ENCODE measurements around the gene GRIN2C. TPM values are rescaled to one million over a fixed set of nuclear protein-coding genes. Genes with fewer than 3 reads are reported as not detected.

The GRIN2C gene
- total RNA-seq, 2 donors from 2014 or later: 0.65 to 1.2 TPM

DNA sequence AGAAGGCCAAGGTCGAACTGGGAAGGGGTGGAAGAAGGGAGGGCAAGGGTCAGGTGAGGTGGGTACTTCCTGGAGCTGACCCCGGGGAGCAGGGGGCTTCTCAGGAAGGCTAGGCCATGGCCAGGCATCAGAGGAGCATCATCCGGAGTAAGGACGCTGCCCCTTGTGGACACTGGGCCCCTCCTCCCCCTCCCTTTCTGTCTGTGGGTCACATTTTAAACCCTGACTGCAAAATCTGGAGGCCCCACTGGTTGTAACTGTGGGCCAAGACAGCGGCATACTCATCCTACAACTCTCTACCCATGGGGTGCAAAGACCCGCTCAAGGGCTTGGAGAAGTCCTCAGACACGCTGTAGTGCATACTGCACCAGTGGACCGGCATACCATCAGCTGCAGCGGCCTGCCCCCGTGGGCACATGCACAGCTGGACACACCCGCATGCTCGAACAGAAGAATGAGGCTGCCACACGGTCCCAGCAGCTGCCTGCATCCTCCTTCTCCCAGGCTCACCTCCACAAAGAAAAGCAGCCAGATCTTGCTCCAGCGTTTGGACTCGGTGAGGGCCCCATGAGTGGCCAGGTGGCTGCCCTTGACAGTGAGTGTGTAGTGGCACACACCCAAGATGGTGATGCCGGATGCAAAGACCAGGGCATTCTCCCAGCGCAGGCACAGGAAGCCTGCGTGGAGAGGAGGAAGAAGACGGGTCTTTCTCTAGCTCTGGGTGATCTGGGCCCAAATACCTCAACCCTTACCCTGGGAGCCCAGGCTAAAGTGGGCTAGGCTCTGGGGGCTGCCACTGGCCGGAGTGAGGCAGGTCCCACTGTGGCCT, 32.5 kb upstream of the GRIN2C start:
- H3K4me3 Mint-ChIP-seq: no peak overlapping the region
- H3K9me3 Mint-ChIP-seq: no peaks in the 10 kb centered on the region
- H3K36me3 Mint-ChIP-seq (ENCODE audit: low read depth): no peaks in the 10 kb centered on the region
- ATAC-seq (replicated peaks): no peak
- peaks cover 21% of the 10 kb centered on the region for H3K27me3 Mint-ChIP-seq
- no peaks in the 10 kb centered on the region for H3K4me1 Mint-ChIP-seq
- no peak overlapping the region for H3K27ac Mint-ChIP-seq

DNA sequence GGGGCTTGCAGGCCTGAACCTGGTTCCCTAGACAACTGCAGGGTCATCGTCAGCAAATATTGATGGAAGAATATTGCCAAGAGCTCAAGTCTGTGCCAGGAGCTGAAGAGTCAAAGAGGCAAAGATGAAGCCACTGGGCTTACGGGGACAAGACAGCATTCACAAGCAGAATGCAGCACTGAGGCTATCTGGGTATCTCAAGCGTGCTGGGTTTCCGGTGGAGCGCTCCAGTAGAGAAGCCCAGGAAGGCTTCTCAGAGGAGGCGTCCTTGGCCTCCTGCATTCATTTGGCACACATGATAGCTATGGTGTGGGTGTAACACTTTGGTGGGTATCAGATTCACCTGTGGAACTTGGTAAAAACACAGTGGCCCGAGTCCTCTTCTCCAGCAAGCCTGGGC, 30.9 kb upstream of the GRIN2C start:
- Mint-ChIP-seq H3K36me3 (ENCODE audit: low read depth) (no peaks in the 10 kb centered on the region), H3K4me1 (no peaks in the 10 kb centered on the region), H3K27me3 (peaks cover 26% of the 10 kb centered on the region), H3K9me3 (no peaks in the 10 kb centered on the region), H3K27ac (no peak overlapping the region), H3K4me3 (no peak overlapping the region)
- ATAC-seq (replicated peaks): no peak

DNA sequence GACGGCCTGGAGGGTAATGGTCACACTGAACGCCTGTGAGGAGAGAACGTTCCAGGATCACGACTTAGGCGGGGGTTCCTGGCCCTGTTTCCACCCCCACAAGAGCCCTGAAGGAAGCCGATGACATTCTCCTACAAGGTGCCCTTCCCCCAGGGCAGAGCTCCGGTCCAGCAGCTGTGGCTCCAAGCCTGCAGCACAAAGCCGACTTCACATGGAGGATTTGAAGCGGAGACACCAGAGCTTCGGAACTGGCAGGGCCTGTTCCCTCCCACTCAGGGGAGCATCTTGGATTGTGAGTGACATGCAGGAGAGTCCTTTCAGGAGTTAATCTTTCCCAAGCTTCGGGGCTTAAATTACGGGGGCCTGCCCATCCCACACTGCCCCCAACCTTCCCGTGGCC, 28.8 kb upstream of the GRIN2C start:
- H3K4me1 Mint-ChIP-seq: no peaks in the 10 kb centered on the region
- no peak for ATAC-seq (replicated peaks)
- H3K9me3 Mint-ChIP-seq: no peaks in the 10 kb centered on the region
- H3K36me3 Mint-ChIP-seq (ENCODE audit: low read depth): no peaks in the 10 kb centered on the region
- no peak overlapping the region for H3K27ac Mint-ChIP-seq
- no peak overlapping the region for H3K4me3 Mint-ChIP-seq
- H3K27me3 Mint-ChIP-seq: peaks cover 21% of the 10 kb centered on the region

DNA sequence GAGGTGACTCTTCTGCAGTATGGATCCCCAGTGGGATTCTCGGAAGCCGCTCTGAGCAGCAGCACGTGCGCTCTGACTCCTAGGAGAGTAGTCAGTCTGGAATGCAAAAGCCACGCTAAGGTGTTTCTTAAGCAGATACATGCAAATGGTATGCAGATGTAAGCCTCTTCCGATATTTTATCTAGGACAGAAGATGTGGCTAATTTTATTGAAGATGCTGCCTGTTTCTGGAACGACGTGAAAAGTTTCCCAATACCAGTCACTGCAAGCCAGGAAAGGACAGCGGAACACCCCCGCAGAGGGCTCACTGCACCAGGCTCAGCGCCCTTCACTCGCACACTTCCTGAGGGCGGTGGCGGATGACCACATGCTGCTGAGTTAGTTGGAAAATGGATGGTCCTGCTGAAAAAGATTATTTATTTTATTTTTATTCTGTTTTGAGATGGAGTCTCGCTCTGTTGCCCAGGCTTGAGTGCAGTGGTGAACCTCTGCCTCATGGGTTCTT, 23.6 kb upstream of the GRIN2C start:
- H3K4me3 Mint-ChIP-seq: no peak overlapping the region
- H3K9me3 Mint-ChIP-seq: no peaks in the 10 kb centered on the region
- peaks cover 21% of the 10 kb centered on the region for H3K27me3 Mint-ChIP-seq
- no peak for ATAC-seq (replicated peaks)
- no peaks in the 10 kb centered on the region for H3K36me3 Mint-ChIP-seq (ENCODE audit: low read depth)
- no peaks in the 10 kb centered on the region for H3K4me1 Mint-ChIP-seq
- no peak overlapping the region for H3K27ac Mint-ChIP-seq

DNA sequence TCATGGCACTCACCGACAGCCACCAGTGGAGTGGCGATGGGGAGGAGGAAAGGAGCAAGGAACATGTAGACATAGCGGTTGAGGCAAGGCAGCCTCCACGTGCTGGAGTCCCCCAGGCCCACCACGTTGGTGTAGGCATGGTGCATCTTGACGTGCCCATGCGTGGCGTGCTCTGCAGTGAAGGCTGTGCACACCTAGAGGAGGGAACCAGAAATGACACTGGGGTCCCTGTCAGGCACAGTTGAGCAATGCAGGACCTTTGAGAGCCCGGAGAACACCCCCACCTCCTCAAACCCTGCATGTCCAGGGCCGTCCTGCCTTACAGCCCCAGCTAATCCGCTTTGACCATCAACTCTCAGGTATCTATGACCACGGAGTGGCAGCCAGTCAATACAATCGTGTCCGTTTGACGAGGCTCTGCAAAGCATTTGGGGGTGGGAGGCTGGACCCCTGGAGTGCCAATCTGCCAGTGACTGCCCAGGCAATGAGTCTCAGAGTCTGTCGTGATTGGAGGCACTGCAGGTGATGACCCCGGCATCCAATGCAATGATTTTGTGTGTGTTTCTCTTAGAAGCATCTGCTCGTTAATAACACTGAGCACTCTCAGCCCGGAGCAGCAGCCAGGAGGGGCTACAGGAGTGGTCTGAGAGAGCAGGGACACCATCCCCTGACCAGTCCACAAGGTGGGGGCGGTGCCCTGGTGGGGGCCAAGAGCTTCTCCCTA, 23.0 kb upstream of the GRIN2C start:
- Mint-ChIP-seq H3K36me3 (ENCODE audit: low read depth) (no peaks in the 10 kb centered on the region), H3K27me3 (peaks cover 21% of the 10 kb centered on the region), H3K9me3 (no peaks in the 10 kb centered on the region), H3K27ac (no peak overlapping the region), H3K4me1 (no peaks in the 10 kb centered on the region), H3K4me3 (no peak overlapping the region)
- no peak for ATAC-seq (replicated peaks)

DNA sequence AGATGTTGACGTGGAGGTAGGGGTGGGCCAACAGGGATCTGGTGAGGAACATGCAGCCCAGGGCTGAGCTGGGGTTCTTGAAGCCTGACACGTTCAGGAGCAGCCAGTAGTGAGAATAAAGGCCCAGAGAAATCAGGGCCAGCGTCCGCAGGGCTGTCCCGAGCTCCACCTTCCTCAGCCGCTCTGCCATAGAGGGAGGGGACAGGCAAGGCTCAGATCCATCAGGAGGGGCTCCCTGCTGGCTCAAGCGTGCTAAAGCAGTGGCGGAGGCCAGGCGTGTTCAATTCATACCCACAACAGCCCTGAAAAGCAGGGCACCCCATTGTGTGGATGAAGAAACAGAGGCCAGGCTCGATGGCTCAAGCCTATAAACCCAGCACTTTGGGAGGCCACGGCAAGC, 21.4 kb upstream of the GRIN2C start:
- no peaks in the 10 kb centered on the region for H3K4me1 Mint-ChIP-seq
- H3K27me3 Mint-ChIP-seq: peaks cover 11% of the 10 kb centered on the region
- H3K27ac Mint-ChIP-seq: no peak overlapping the region
- no peak for ATAC-seq (replicated peaks)
- H3K4me3 Mint-ChIP-seq: no peak overlapping the region
- no peaks in the 10 kb centered on the region for H3K9me3 Mint-ChIP-seq
- no peaks in the 10 kb centered on the region for H3K36me3 Mint-ChIP-seq (ENCODE audit: low read depth)

DNA sequence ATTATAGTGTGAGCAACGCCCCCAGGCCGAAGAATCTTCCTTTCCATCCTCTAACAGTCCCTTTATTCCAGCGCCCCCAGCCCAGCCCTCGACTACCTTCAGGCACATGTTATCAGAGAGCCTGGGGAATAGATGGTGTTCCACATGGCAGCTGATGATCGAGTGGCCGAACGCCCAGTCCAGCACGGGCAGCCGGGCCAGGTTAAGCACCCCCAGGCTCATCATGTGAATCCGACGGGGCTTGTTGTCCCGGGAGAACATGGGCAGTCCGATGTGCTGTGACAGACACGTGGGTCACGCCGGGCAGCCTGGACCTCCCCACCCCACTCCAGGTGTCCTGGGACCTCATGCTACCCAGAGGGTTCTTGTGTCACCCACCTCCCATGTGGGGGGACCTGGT, 19.6 kb upstream of the GRIN2C start:
- Mint-ChIP-seq H3K4me1 (no peaks in the 10 kb centered on the region), H3K27ac (no peak overlapping the region), H3K27me3 (peaks cover 3% of the 10 kb centered on the region), H3K36me3 (ENCODE audit: low read depth) (no peaks in the 10 kb centered on the region), H3K4me3 (no peak overlapping the region), H3K9me3 (no peaks in the 10 kb centered on the region)
- ATAC-seq (replicated peaks): no peak

DNA sequence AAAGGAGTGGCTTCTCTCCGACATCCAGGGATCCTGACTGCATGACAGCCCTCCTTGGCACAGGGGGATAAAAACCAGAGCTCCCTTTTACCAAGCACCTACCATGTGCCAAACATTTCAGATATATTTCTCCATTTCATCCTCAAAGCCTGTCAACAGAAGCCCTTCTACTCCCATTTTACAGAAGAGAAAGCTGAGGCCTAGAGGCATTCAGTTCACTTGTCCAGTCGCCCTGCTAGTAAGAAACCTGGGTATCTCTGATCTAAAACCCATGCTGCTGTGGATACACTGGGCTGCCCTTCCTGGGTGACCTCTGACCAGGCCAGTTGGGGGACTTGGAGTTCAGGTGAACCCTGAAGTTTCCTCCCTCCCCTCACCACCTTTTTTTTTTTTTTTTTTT, 19.0 kb upstream of the GRIN2C start:
- no peak overlapping the region for H3K27ac Mint-ChIP-seq
- no peaks in the 10 kb centered on the region for H3K27me3 Mint-ChIP-seq
- no peaks in the 10 kb centered on the region for H3K36me3 Mint-ChIP-seq (ENCODE audit: low read depth)
- H3K9me3 Mint-ChIP-seq: no peaks in the 10 kb centered on the region
- no peak overlapping the region for H3K4me3 Mint-ChIP-seq
- no peak for ATAC-seq (replicated peaks)
- no peaks in the 10 kb centered on the region for H3K4me1 Mint-ChIP-seq

DNA sequence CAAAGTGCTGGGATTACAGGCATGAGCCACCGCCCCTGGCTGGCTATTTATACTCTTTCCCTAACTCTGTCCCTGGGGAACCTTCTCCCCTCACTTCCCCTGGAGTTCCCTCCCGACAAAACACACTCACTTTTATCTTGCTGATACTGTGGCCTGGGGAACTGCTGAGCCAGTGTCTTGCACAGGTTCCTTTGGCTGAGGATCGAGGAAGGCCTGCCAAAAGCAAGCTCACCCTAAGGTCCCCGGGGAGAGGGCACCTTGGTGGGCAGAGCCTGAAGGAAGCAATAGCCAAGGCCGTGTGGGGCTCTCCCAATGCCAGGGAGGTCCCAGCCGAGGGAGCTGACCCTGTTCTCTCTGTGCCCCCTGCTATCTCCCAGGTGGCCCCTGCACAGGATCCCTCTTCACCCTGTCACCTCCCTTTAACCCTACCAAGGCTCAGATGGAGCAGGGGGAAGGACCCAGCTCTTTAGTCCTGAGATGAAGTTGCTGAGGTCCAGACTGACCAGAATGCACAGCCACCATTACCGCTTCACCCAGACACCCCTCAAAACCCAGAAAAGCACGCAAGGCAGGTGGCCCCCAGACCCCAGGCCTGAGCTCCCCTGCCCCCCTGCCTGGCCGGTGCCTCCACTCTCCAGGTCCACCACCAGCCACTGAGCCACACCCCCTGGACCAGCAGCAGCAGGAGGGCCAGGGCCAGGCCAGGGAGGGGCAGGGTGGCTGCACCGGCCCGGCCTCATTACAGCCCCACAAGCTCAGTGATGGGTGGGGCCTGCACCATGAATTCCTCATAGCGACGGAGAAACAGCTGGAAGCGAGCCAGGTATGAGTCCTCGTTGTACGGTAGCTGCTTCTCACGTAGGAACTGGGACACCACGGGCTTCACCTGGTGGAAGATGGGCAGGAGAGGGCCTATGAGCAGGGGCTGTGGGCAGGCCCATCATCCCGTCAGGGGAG, 18.2 kb upstream of the GRIN2C start:
- no peak overlapping the region for H3K4me3 Mint-ChIP-seq
- no peaks in the 10 kb centered on the region for H3K9me3 Mint-ChIP-seq
- no peak overlapping the region for H3K27ac Mint-ChIP-seq
- H3K4me1 Mint-ChIP-seq: no peaks in the 10 kb centered on the region
- no peaks in the 10 kb centered on the region for H3K27me3 Mint-ChIP-seq
- ATAC-seq (replicated peaks): no peak
- H3K36me3 Mint-ChIP-seq (ENCODE audit: low read depth): peaks cover 6% of the 10 kb centered on the region

DNA sequence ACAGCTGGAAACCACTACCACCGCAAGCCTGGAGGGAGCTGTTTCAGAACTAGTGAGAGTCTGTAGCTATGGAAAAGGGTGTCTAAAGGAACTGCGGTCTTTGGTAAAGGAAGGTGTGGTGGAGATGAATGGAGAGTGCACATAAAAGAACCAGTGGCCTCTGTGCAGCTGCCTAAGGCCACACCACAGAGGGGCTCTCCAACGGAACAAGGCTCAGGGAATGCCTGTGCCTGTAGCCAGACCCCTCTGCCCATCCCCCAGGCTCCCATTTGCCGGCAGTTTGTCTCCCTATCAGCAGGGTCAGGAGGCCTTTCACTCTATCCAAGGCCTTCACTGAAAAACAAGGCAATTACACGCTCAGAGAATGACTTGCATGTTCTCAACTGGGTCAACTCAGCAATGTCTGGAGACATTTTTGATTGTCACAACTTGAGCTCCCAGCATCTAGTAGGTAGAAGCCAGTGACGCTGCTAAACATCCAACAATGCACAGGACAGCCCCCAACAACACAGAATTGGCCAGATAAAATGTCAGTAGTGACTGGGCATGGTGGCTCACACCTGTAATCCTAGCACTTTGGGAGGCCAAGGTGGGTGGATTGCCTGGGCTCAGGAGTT, 16.4 kb upstream of the GRIN2C start:
- no peaks in the 10 kb centered on the region for H3K27me3 Mint-ChIP-seq
- peaks cover 15% of the 10 kb centered on the region for H3K4me1 Mint-ChIP-seq
- H3K9me3 Mint-ChIP-seq: no peaks in the 10 kb centered on the region
- H3K27ac Mint-ChIP-seq: no peak overlapping the region
- peaks cover 17% of the 10 kb centered on the region for H3K36me3 Mint-ChIP-seq (ENCODE audit: low read depth)
- no peak overlapping the region for H3K4me3 Mint-ChIP-seq
- ATAC-seq (replicated peaks): no peak

DNA sequence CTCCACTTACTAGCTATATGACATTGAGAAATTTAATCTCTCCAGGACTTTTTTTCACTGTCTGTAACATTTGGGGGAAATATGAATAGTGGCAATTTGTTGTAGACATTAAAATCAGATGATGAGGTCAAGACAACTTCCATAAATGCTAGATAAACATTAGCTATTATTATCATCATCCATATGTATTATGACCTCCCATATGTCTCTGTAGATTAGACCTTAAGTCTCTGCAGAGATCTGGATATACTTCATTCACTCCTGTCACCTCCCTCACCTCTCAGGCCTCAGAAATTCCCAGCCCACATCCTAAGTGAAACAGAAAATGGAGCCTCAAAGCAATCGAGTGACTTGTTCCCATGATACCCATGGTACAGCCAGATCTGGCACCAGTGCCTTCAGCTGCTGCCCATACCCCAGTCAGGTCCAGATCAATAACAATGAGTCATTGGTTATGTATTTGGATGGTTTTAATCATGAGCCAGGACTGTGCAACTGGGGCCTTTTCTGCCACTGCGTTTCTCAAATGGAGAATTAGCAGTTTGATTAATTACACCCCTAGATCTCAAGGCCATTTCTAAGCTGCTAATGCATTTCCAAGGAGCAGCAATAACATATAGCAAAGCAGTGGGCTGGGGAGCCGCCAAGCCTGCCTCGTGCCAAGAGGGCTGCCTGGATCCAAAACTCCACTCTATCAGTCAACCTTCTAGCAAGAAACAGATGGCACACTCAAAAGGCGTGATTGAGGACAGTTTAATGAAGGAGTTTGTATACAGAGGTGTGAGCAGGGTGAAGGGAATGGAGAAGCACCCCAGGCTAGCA, 15.7 kb upstream of the GRIN2C start:
- no peak for ATAC-seq (replicated peaks)
- Mint-ChIP-seq H3K27me3 (no peaks in the 10 kb centered on the region), H3K4me3 (peak overlapping the region; percentile 91)

DNA sequence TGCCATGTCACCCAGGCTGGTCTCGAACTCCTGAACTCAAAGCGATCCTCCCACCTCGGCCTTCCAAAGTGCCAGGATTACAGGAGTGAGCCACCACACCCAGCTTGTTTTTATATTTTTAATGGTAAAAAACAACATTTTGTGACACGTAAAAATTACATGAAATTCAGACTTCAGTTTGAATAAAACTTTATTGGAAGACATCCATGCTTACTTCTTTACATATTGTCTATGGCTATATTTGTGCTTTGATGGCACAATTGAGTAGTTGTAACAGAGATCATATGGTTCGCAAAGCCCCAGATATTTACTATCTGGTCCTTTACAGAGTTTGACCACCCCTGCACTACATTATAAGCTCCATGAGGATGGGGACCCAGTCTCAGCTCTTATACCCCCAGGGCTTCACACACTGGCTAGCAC, 14.9 kb upstream of the GRIN2C start:
- Mint-ChIP-seq H3K36me3 (ENCODE audit: low read depth) (peaks cover 22% of the 10 kb centered on the region), H3K4me1 (peaks cover 16% of the 10 kb centered on the region), H3K27me3 (no peaks in the 10 kb centered on the region), H3K4me3 (peak overlapping the region; percentile 91), H3K9me3 (no peaks in the 10 kb centered on the region), H3K27ac (no peak overlapping the region)
- ATAC-seq (replicated peaks): no peak

More for the DNA sequence above, 15.7 kb upstream of the GRIN2C start:
- Mint-ChIP-seq H3K36me3 (ENCODE audit: low read depth) (peaks cover 19% of the 10 kb centered on the region), H3K27ac (no peak overlapping the region), H3K9me3 (no peaks in the 10 kb centered on the region), H3K4me1 (peaks cover 16% of the 10 kb centered on the region)

DNA sequence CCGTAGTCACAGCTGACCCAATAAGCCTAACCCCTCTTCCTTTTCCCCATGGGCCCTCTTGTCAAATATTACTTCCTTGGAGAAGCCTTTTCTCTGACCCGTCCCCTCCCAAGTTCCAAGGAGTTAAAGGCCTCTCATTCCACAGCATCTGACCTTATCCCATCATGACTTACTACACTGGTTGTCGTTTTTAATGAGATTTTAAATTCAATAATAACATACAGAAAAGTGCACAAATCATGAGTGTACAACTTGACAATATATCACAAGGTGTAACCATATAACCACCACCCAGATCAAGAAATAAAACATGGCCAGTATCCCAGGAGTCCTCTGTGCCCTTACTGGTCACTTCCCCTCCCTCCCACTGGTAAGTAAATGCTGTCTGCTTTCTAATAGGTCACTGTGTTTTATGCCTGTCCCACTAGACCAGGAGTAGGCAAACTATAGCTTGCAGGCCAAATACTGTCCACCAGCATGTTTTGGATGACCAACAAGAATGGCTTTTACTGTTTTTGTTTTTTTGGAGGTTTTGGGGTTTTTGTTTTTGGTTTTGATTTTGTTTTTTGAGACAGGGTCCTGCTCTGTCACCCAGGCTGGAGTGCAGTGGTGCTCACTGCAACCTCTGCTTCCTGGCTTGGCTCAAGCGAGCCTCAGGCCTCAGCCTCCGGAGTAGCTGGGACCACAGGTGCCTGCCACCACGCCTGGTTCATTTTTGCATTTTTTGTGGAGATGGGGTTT, 14.4 kb upstream of the GRIN2C start:
- Mint-ChIP-seq H3K36me3 (ENCODE audit: low read depth) (peaks cover 26% of the 10 kb centered on the region), H3K9me3 (no peaks in the 10 kb centered on the region), H3K4me3 (peak overlapping the region; percentile 91), H3K27ac (peak overlapping the region; percentile 88), H3K4me1 (peaks cover 16% of the 10 kb centered on the region), H3K27me3 (no peaks in the 10 kb centered on the region)
- no peak for ATAC-seq (replicated peaks)

Data from activated T-helper 17 cell treated with anti-CD3 and anti-CD28 coated beads, Interleukin-2, amount 50 U/mL, for 72 hours (primary cell).